A549 (cell line): ENCODE data around the gene MYH9. TPM values are rescaled to one million over a fixed set of nuclear protein-coding genes. Genes with fewer than 3 reads are reported as not detected.

Experiments used
- ATAC-seq, 2 experiments: fragments of 200-7000 bp in 1 of 2; fragments of >200 bp in 1 of 2; cut with Nextera tagmentation in 1 of 2; cut with Tn5 transposase in 1 of 2; 3 replicates each; pipeline versions ENCODE4 v1.8.0 to v1.9.1; 2018 to 2020; ENCODE audit warnings: mild to moderate bottlenecking in 1 of 2, moderate library complexity in 1 of 2
- CTCF ChIA-PET: fragments of 300-600 bp; sonication (Branson Sonifier 250); formaldehyde crosslinking; extraction: SDS; loops from one replicate; lab custom pipeline; 2021; ENCODE audit warnings: antibody characterized with exemption, inconsistent platforms; lab: Yijun Ruan, JAX
- POLR2A ChIA-PET: fragments of 350-600 bp; formaldehyde crosslinking; extraction: SDS; loops from one replicate; lab custom pipeline; 2021; ENCODE audit warnings: antibody characterized with exemption, inconsistent platforms; lab: Yijun Ruan, JAX
- DNase-seq, 2 experiments: peaks; one replicate each; pipeline versions ENCODE4 v3.0.0 to v3.0.0-alpha.2; 2011 to 2016; ENCODE audit warnings: low read depth in 1 of 2, low spot score in 1 of 2
- FAIRE-seq: peaks from 2 replicates; lab custom pipeline; 2011; peaks lifted over from hg19 to GRCh38; lab: Jason Lieb, UNC
- H3K27ac ChIP-seq, 2 experiments: fragments of >200 bp; sonication (Bioruptor Twin); formaldehyde crosslinking; 3 replicates each; pipeline ENCODE4 v1.5.1; 2016 to 2017
- H3K4me1 ChIP-seq: fragments of >200 bp; sonication (Bioruptor Twin); formaldehyde crosslinking; 3 replicates; pipeline ENCODE4 v1.6.1; 2016
- H3K4me2 ChIP-seq: fragments of >200 bp; sonication (Bioruptor Twin); formaldehyde crosslinking; 3 replicates; pipeline ENCODE4 v1.6.1; 2016
- H3K4me3 ChIP-seq: fragments of >200 bp; sonication (Bioruptor Twin); formaldehyde crosslinking; 3 replicates; pipeline ENCODE4 v1.5.1; 2016
- H3K9me3 ChIP-seq: fragments of >200 bp; sonication (Bioruptor Twin); formaldehyde crosslinking; 3 replicates; pipeline ENCODE4 v1.6.1; 2016
- ATOH8 ChIP-seq: fragments of 250-450 bp; sonication (Bioruptor Pico); IDR thresholded peaks from 2 replicates; pipeline ENCODE4 v1.5.0; 2020; ENCODE audit warnings: low read depth, mild to moderate bottlenecking, moderate library complexity
- BCL3 ChIP-seq: fragments of >200 bp; sonication (Bioruptor Twin); formaldehyde crosslinking; IDR thresholded peaks from 3 replicates; pipeline ENCODE4 v1.6.1; 2016
- BHLHE40 ChIP-seq: IDR thresholded peaks from 2 replicates; pipeline ENCODE4 v1.6.1; 2012; ENCODE audit warnings: low read depth, low read length, inconsistent platforms
- CBX2 ChIP-seq: fragments of 200-600 bp; sonication (generic); IDR thresholded peaks from 2 replicates; pipeline ENCODE4 v1.6.1; 2016; ENCODE audit warnings: low read depth, mild to moderate bottlenecking, borderline replicate concordance
- CEBPB ChIP-seq, 2 experiments: fragments of >200 bp in 1 of 2; sonication (Bioruptor Twin) in 1 of 2; formaldehyde crosslinking in 1 of 2; IDR thresholded peaks; 2 replicates each; pipeline ENCODE4 v1.6.1; 2012 to 2016
- CHD2 ChIP-seq: fragments of 150-350 bp; IDR thresholded peaks from 2 replicates; pipeline ENCODE4 v1.6.1; 2014; ENCODE audit warnings: low read length; ENCODE audit not compliant: partially characterized antibody
- CTCF ChIP-seq: fragments of >200 bp; sonication (Bioruptor Twin); formaldehyde crosslinking; IDR thresholded peaks from 3 replicates; pipeline ENCODE4 v1.5.1; 2016
- EHF ChIP-seq: fragments of 250-450 bp; sonication (Bioruptor Pico); IDR thresholded peaks from 2 replicates; pipeline ENCODE4 v1.5.0; 2020; ENCODE audit warnings: mild to moderate bottlenecking
- EHMT2 ChIP-seq: fragments of 200-600 bp; sonication (generic); IDR thresholded peaks from 2 replicates; pipeline ENCODE4 v1.6.1; 2016; ENCODE audit warnings: antibody characterized with exemption, low read depth, mild to moderate bottlenecking, moderate library complexity
- EP300 ChIP-seq, 2 experiments: fragments of >200 bp; sonication (Bioruptor Twin); formaldehyde crosslinking; IDR thresholded peaks; 2 replicates in 1 of 2; 3 replicates in 1 of 2; pipeline ENCODE4 v1.6.1; 2016 to 2017
- FOSB ChIP-seq: fragments of 250-450 bp; sonication (Bioruptor Pico); IDR thresholded peaks from 2 replicates; pipeline ENCODE4 v1.5.0; 2020; ENCODE audit warnings: mild to moderate bottlenecking, moderate library complexity
- HDAC2 ChIP-seq: fragments of 200-600 bp; sonication (generic); IDR thresholded peaks from 2 replicates; pipeline ENCODE4 v1.6.1; 2016
- HES2 ChIP-seq: fragments of >200 bp; sonication (Bioruptor Twin); formaldehyde crosslinking; IDR thresholded peaks from 2 replicates; pipeline ENCODE4 v1.6.1; 2016
- HMGXB4 ChIP-seq: fragments of 250-450 bp; sonication (Bioruptor Pico); IDR thresholded peaks from 2 replicates; pipeline ENCODE4 v1.5.0; 2021; ENCODE audit warnings: mild to moderate bottlenecking, moderate library complexity, borderline replicate concordance
- HOXA7 ChIP-seq: fragments of 250-450 bp; sonication (Bioruptor Pico); IDR thresholded peaks from 2 replicates; pipeline ENCODE4 v1.5.0; 2020; ENCODE audit warnings: mild to moderate bottlenecking, moderate library complexity
- HOXB13 ChIP-seq: fragments of 250-450 bp; sonication (Bioruptor Pico); IDR thresholded peaks from 2 replicates; pipeline ENCODE4 v1.5.0; 2020; ENCODE audit warnings: low read depth, mild to moderate bottlenecking, moderate library complexity
- JUN ChIP-seq, 2 experiments: fragments of >200 bp; sonication (Bioruptor Twin); formaldehyde crosslinking; IDR thresholded peaks; 2 replicates in 1 of 2; 3 replicates in 1 of 2; pipeline ENCODE4 v1.6.1; 2016 to 2017
- NFE2L2 ChIP-seq: fragments of 150-350 bp; conservative IDR thresholded peaks from 2 replicates; pipeline ENCODE4 v1.6.1; 2014; ENCODE audit warnings: low read length
- RAD21 ChIP-seq, 2 experiments: fragments of >200 bp in 1 of 2; sonication (Bioruptor Twin) in 1 of 2; formaldehyde crosslinking in 1 of 2; IDR thresholded peaks in 1 of 2; conservative IDR thresholded peaks in 1 of 2; 2 replicates in 1 of 2; 3 replicates in 1 of 2; pipeline ENCODE4 v1.6.1; 2012 to 2018; ENCODE audit warnings: inconsistent platforms in 1 of 2
- RFX5 ChIP-seq: fragments of 450-650 bp; IDR thresholded peaks from 2 replicates; pipeline ENCODE4 v1.7.1; 2014; ENCODE audit warnings: antibody characterized with exemption, mild to moderate bottlenecking, moderate library complexity
- RNF2 ChIP-seq: fragments of 200-600 bp; sonication (generic); IDR thresholded peaks from 2 replicates; pipeline ENCODE4 v1.6.1; 2016; ENCODE audit warnings: low read depth, mild to moderate bottlenecking, antibody characterized with exemption, moderate library complexity, borderline replicate concordance
- SMC3 ChIP-seq: fragments of >200 bp; sonication (Bioruptor Twin); formaldehyde crosslinking; IDR thresholded peaks from 3 replicates; pipeline ENCODE4 v1.6.1; 2018; ENCODE audit warnings: inconsistent platforms
- ZC3H11A ChIP-seq: fragments of 450-650 bp; IDR thresholded peaks from 2 replicates; pipeline ENCODE4 v1.6.1; 2014; ENCODE audit warnings: antibody characterized with exemption, mild to moderate bottlenecking
- ZSCAN20 ChIP-seq: fragments of 250-450 bp; sonication (Bioruptor Pico); IDR thresholded peaks from 2 replicates; pipeline ENCODE4 v1.8.0; 2022; ENCODE audit warnings: mild to moderate bottlenecking, moderate library complexity
- WGBS: methylation state at CpG from one replicate; pipeline ENCODE4 v1.1.6; 2017; ENCODE audit errors: missing lambda C conversion rate; 5-methylcytosine and 5-hydroxymethylcytosine counted together
- polyA plus RNA-seq, 4 experiments: library from polyadenylated mRNA; depleted of rRNA in 3 of 4; stranded (reverse); fragments of >200 nt; fragmentation: RNase III in 1 of 4; extraction: RNeasy Plus Mini Kit Qiagen cat#74134 plus additional on column Dnase treatment in 1 of 4; gene quantifications; 2 replicates in 3 of 4; 3 replicates in 1 of 4; pipeline ENCODE4 v1.2.3, GENCODE V29; 2011 to 2017
- TF ChIP-seq, protein P1 (sequence below): fragments of 200-600 bp; sonication (generic); IDR thresholded peaks from 2 replicates; pipeline ENCODE4 v1.6.1; 2016; ENCODE audit warnings: antibody characterized with exemption, mild to moderate bottlenecking, moderate library complexity

The MYH9 gene
- polyA plus RNA-seq, 2 of the 4 experiments (the other 2 are of a cell fraction): 92.1 to 158 TPM

DNA sequence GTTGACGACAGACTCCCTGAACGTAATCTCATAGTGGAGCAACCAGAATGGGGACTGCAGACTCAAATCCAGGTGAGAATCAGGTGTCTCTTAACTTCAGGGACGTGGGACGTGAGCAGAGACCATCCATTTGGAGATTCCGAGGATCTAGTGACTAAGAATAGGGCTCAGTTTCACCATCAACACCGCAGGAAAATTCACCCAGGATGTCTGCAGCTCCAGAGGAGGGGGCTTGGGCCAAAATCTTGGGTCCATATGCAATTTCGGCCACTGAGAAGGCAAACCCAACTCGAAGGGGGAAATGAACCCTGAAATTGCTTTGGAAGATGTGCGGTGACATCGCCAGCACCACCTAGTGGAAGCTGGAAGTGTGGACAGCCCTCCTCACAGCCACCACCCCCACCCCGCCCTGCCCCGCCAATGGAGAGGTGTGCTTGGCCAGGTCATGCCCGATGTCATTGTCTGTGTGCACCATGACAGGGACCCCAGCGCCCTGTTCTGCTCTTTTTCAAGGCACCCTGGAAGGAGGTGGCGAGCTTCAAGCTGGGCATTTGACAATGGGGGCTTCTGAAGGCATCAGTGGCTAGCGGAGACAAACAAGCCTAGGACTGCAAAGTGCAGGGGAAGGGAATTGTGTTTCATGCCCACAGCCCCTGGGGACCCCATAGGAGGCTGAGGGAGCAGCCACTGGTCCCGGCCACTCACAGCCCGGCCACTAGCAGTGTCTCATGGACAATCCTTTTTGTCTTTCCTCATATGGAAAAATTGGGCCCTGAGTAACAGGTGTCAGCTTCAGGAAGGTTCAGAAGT lies 110.1 kb downstream of the MYH9 start:
- peak overlapping the region in 1 of 2 experiments; percentile 48; a peak in 1 of 6 replicates for H3K27ac ChIP-seq
- TF ChIP-seq ATOH8 (CRISPR knock-in tag): no peak
- TF ChIP-seq CBX2: no peak
- peak; percentile 63 for TF ChIP-seq CTCF
- no peak for TF ChIP-seq HOXB13 (CRISPR knock-in tag)
- no peak for TF ChIP-seq EHMT2
- no peak for TF ChIP-seq BCL3
- TF ChIP-seq HES2: no peak
- TF ChIP-seq RNF2: no peak
- TF ChIP-seq CEBPB (IDR thresholded peaks at IDR 0.05): no peak
- no peak for TF ChIP-seq NFE2L2
- 0 out of 5 replicates have a peak, but pooled peaks of 1 of the 2 experiments have one; percentile 33 for TF ChIP-seq JUN (IDR thresholded peaks at IDR 0.05)
- TF ChIP-seq HMGXB4: no peak
- TF ChIP-seq ZSCAN20 (CRISPR knock-in tag): no peak
- no peak for TF ChIP-seq HDAC2
- no peak for TF ChIP-seq RFX5
- no peak for TF ChIP-seq EHF (CRISPR knock-in tag)
- no peak for TF ChIP-seq ZC3H11A
- peak; percentile 67 for TF ChIP-seq SMC3
- no peak for TF ChIP-seq FOSB (CRISPR knock-in tag)
- TF ChIP-seq RAD21 (conservative IDR thresholded peaks at IDR 0.05 in 1 of 2, IDR thresholded peaks at IDR 0.05 in 1 of 2): peak; percentile 46 to 57
- TF ChIP-seq, protein P1, sequence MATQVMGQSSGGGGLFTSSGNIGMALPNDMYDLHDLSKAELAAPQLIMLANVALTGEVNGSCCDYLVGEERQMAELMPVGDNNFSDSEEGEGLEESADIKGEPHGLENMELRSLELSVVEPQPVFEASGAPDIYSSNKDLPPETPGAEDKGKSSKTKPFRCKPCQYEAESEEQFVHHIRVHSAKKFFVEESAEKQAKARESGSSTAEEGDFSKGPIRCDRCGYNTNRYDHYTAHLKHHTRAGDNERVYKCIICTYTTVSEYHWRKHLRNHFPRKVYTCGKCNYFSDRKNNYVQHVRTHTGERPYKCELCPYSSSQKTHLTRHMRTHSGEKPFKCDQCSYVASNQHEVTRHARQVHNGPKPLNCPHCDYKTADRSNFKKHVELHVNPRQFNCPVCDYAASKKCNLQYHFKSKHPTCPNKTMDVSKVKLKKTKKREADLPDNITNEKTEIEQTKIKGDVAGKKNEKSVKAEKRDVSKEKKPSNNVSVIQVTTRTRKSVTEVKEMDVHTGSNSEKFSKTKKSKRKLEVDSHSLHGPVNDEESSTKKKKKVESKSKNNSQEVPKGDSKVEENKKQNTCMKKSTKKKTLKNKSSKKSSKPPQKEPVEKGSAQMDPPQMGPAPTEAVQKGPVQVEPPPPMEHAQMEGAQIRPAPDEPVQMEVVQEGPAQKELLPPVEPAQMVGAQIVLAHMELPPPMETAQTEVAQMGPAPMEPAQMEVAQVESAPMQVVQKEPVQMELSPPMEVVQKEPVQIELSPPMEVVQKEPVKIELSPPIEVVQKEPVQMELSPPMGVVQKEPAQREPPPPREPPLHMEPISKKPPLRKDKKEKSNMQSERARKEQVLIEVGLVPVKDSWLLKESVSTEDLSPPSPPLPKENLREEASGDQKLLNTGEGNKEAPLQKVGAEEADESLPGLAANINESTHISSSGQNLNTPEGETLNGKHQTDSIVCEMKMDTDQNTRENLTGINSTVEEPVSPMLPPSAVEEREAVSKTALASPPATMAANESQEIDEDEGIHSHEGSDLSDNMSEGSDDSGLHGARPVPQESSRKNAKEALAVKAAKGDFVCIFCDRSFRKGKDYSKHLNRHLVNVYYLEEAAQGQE: no peak
- no peak for TF ChIP-seq BHLHE40
- no peak; a peak in 1 of 5 replicates for TF ChIP-seq EP300 (IDR thresholded peaks at IDR 0.05)
- no peak for TF ChIP-seq CHD2
- no peak for TF ChIP-seq HOXA7
- 54% methylated on average over 15 of the region's 18 CpGs for WGBS
- no peak overlapping the region for H3K4me3 ChIP-seq
- H3K4me2 ChIP-seq: no peak overlapping the region
- FAIRE-seq (no peak), DNase-seq (peak; percentile 31 to 62), ATAC-seq (peak; percentile 84 to 93)
- 0 out of 3 replicates have a peak, but pooled peaks cover 2% of the 10 kb centered on the region for H3K4me1 ChIP-seq
- H3K9me3 ChIP-seq: no peaks in the 10 kb centered on the region
- CTCF ChIA-PET: interaction anchor here (1.0 to 4.2 kb wide), 14 partner anchors 9 to 132 kb away, joined by 3 to 27 read pairs (median 4); partner anchors contain the start of gene APOL2
- POLR2A ChIA-PET: no interaction called here
